ENCODE results near the gene CDH23. TPM values are rescaled to one million over a fixed set of nuclear protein-coding genes. Genes with fewer than 3 reads are reported as not detected.

CDH23 gene
- total and polyA plus RNA-seq, 2 experiments from 2014 or later, result 0.30 to 1.5 TPM

DNA sequence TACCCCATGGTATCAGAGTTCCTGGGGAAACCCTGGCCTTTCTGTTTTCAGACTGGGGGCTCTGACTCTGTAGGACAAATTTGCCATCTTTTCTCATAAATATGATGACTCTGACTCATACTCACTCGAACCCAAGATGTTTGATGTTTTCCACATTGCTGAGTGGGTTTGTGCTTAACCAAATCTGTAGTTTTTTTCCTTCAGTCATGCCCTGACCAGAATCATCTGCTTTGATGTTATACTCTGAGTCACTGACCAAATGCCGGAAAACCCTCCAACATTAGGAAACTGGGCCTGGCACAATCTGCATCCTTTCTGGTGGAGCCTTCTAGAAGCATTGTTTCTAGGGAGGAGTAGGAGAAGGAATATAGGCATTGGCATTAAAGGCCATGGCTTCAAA lies 204.1 kb downstream of the CDH23 start:
- 72% methylated on average over 2 of the region's 2 CpGs for WGBS (ENCODE audit: low lambda C conversion rate, missing lambda C conversion rate)
- TF ChIP-seq EZH2phosphoT487 (IDR thresholded peaks at IDR 0.05; ENCODE audit: low read depth, severe bottlenecking, unreplicated experiment), result no peak
- TF ChIP-seq EZH2 (IDR thresholded peaks at IDR 0.05; ENCODE audit: borderline replicate concordance), result no peak
- TF ChIP-seq, protein P1, sequence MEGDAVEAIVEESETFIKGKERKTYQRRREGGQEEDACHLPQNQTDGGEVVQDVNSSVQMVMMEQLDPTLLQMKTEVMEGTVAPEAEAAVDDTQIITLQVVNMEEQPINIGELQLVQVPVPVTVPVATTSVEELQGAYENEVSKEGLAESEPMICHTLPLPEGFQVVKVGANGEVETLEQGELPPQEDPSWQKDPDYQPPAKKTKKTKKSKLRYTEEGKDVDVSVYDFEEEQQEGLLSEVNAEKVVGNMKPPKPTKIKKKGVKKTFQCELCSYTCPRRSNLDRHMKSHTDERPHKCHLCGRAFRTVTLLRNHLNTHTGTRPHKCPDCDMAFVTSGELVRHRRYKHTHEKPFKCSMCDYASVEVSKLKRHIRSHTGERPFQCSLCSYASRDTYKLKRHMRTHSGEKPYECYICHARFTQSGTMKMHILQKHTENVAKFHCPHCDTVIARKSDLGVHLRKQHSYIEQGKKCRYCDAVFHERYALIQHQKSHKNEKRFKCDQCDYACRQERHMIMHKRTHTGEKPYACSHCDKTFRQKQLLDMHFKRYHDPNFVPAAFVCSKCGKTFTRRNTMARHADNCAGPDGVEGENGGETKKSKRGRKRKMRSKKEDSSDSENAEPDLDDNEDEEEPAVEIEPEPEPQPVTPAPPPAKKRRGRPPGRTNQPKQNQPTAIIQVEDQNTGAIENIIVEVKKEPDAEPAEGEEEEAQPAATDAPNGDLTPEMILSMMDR (IDR thresholded peaks at IDR 0.05; ENCODE audit: poor library complexity), result no peak
- no peaks in the 10 kb centered on the region for H3K9me3 ChIP-seq (ENCODE audit: low read depth)
- H3K36me3 ChIP-seq (replicated peaks; ENCODE audit: insufficient read depth, low read depth), result no peaks in the 10 kb centered on the region
- DNase-seq (ENCODE audit: low spot score), result no peak
- H2AFZ ChIP-seq, result no peak overlapping the region
- H4K20me1 ChIP-seq (ENCODE audit: insufficient read depth, poor library complexity, severe bottlenecking), result no peaks in the 10 kb centered on the region
- no peak overlapping the region for H3K4me2 ChIP-seq
- H3K4me1 ChIP-seq (ENCODE audit: insufficient read depth), result peaks cover 10% of the 10 kb centered on the region
- H3K79me2 ChIP-seq, result no peaks in the 10 kb centered on the region
- H3K4me3 ChIP-seq, result no peak overlapping the region
- no peaks in the 10 kb centered on the region for H3K9me2 ChIP-seq (replicated peaks; ENCODE audit: insufficient read depth)
- H3K27ac ChIP-seq, result no peak overlapping the region
- H3K27me3 ChIP-seq, result no peaks in the 10 kb centered on the region

DNA sequence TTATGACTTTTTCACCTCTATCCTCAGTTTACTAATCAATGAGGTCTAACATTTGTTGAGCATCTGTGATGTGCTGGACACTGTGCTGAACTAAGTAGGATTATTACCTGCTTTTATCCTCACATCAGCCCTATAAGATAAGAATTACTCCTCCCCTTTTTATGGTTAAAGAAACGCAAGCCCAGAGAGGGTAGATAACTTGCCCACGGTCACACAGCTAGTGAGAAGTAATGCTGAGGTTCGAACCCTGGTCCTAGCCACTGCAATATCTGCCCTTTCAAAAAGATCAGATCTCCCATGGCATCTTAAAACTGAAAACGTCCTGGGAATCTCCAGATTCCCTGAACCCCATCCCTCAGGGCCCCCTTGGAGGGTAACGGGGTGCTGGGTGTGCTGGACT lies 204.6 kb downstream of the CDH23 start:
- Histone ChIP-seq H3K4me3 (no peak overlapping the region), H2AFZ (no peak overlapping the region), H3K79me2 (no peaks in the 10 kb centered on the region), H4K20me1 (ENCODE audit: insufficient read depth, poor library complexity, severe bottlenecking) (no peaks in the 10 kb centered on the region), H3K27ac (no peak overlapping the region), H3K9me2 (replicated peaks; ENCODE audit: insufficient read depth) (no peaks in the 10 kb centered on the region), H3K9me3 (ENCODE audit: low read depth) (no peaks in the 10 kb centered on the region), H3K4me1 (ENCODE audit: insufficient read depth) (peaks cover 10% of the 10 kb centered on the region), H3K27me3 (no peaks in the 10 kb centered on the region), H3K36me3 (replicated peaks; ENCODE audit: insufficient read depth, low read depth) (no peaks in the 10 kb centered on the region), H3K4me2 (no peak overlapping the region)
- no peak for DNase-seq (ENCODE audit: low spot score)
- WGBS (ENCODE audit: low lambda C conversion rate, missing lambda C conversion rate), result 84% methylated on average over 5 of the region's 5 CpGs
- TF ChIP-seq EZH2 (IDR thresholded peaks at IDR 0.05; ENCODE audit: borderline replicate concordance), result no peak
- TF ChIP-seq, protein P1 (IDR thresholded peaks at IDR 0.05; ENCODE audit: poor library complexity), result no peak

DNA sequence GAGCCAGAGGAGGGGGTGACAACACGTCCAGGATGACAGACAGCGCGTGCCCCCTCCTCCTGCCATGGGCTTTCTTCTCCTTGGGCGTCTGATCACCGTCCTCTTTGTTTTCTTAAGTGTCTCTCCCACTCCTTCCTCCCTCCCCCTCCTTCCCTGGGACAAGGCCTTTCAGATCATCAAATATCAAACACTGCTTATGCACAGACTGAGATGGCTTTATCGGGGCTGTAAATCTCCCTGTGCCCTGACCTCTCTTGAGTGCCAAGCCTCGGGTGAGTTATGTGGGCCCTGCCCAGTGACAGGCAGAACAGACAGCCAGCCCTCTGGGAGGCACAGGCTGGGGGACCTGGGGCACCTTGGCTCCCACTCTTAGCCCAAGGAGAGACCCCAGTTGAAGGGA lies 206.4 kb downstream of the CDH23 start:
- whole genome bisulfite sequencing (ENCODE audit: low lambda C conversion rate, missing lambda C conversion rate), result 74% methylated on average over 6 of the region's 7 CpGs
- Histone ChIP-seq H3K27ac (no peak overlapping the region), H3K4me2 (no peak overlapping the region), H3K36me3 (replicated peaks; ENCODE audit: insufficient read depth, low read depth) (no peaks in the 10 kb centered on the region), H3K27me3 (no peaks in the 10 kb centered on the region), H3K9me2 (replicated peaks; ENCODE audit: insufficient read depth) (no peaks in the 10 kb centered on the region), H3K4me3 (no peak overlapping the region), H3K9me3 (ENCODE audit: low read depth) (no peaks in the 10 kb centered on the region), H3K79me2 (no peaks in the 10 kb centered on the region), H4K20me1 (ENCODE audit: insufficient read depth, poor library complexity, severe bottlenecking) (no peaks in the 10 kb centered on the region), H3K4me1 (ENCODE audit: insufficient read depth) (peaks cover 8% of the 10 kb centered on the region), H2AFZ (no peak overlapping the region)
- DNase-seq (ENCODE audit: low spot score), result no peak
- TF ChIP-seq, protein P1 (IDR thresholded peaks at IDR 0.05; ENCODE audit: poor library complexity), result no peak
- TF ChIP-seq EZH2phosphoT487 (IDR thresholded peaks at IDR 0.05; ENCODE audit: low read depth, severe bottlenecking, unreplicated experiment) (no peak), EZH2 (IDR thresholded peaks at IDR 0.05; ENCODE audit: borderline replicate concordance) (no peak)

DNA sequence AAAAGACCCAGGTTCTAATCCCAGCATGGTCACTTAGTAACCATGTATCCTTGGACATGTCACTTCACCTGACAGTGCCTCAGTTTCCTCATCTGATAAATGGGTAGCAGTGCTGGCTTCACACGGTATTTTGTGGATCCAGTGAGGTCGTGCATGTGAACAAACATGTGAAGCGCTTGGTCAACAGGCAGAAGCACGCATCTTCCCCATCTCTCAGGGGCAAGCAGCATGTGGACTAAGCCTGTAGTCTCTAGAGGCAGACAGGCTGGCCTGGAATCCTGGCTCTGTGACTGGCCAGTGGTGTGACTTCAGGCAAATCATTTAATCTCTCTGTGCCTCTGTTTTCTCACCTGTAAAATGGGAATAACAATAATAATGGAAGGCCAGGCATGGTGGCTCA lies 207.0 kb downstream of the CDH23 start:
- no peaks in the 10 kb centered on the region for H3K79me2 ChIP-seq
- no peak overlapping the region for H3K4me3 ChIP-seq
- no peak overlapping the region for H3K27ac ChIP-seq
- no peaks in the 10 kb centered on the region for H3K36me3 ChIP-seq (replicated peaks; ENCODE audit: insufficient read depth, low read depth)
- H4K20me1 ChIP-seq (ENCODE audit: insufficient read depth, poor library complexity, severe bottlenecking), result no peaks in the 10 kb centered on the region
- DNase-seq (ENCODE audit: low spot score), result no peak
- WGBS (ENCODE audit: low lambda C conversion rate, missing lambda C conversion rate), result 89% methylated on average over 4 of the region's 4 CpGs
- TF ChIP-seq, protein P1 (IDR thresholded peaks at IDR 0.05; ENCODE audit: poor library complexity), result no peak
- no peak for TF ChIP-seq EZH2phosphoT487 (IDR thresholded peaks at IDR 0.05; ENCODE audit: low read depth, severe bottlenecking, unreplicated experiment)
- H3K4me2 ChIP-seq, result no peak overlapping the region
- no peaks in the 10 kb centered on the region for H3K9me2 ChIP-seq (replicated peaks; ENCODE audit: insufficient read depth)
- no peak overlapping the region for H2AFZ ChIP-seq
- no peaks in the 10 kb centered on the region for H3K27me3 ChIP-seq
- no peaks in the 10 kb centered on the region for H3K9me3 ChIP-seq (ENCODE audit: low read depth)
- H3K4me1 ChIP-seq (ENCODE audit: insufficient read depth), result peaks cover 4% of the 10 kb centered on the region
